ENCODE data around the gene STAC3. TPM values are rescaled to one million over a fixed set of nuclear protein-coding genes. Genes with fewer than 3 reads are reported as not detected.

STAC3 gene
- polyA plus RNA-seq, 6 donors from 2014 or later, result 0.32 to 0.43 (median 0.38) TPM; not detected in 2

DNA sequence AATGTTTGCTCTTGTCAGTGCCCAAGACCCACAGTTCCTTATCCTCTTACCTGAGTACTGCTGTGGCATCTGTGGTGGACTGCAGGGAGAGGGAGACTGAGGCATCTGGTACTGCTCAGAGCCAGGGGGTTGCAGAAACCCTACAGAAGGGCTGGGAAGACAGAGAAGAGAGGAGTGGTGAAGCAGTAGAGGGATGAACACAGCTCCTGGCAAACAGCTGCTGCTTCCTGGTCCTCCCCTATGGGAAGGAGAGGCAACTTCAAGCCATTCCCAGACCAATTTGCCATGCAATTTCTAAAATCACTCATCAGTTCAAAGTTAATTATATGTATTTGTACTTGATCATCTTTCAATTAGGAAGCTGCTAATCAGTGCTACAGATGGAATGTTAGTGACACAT lies 15.7 kb upstream of the STAC3 start:
- Mint-ChIP-seq H3K36me3 (peaks cover 23 to 35% of the 10 kb centered on the region in 2 donors), H3K27me3 (no peaks in the 10 kb centered on the region), H3K4me1 (peaks cover 4 to 6% (median 6%) of the 10 kb centered on the region in 3 donors), H3K9me3 (no peaks in the 10 kb centered on the region), H3K4me3 (no peak overlapping the region), H3K27ac (peak overlapping the region in 4 of 6 donors; percentile 10 to 89 (median 18))
- DNase-seq (no peak), ATAC-seq (ENCODE audit: low read depth in 2 of 2) (no peak)

DNA sequence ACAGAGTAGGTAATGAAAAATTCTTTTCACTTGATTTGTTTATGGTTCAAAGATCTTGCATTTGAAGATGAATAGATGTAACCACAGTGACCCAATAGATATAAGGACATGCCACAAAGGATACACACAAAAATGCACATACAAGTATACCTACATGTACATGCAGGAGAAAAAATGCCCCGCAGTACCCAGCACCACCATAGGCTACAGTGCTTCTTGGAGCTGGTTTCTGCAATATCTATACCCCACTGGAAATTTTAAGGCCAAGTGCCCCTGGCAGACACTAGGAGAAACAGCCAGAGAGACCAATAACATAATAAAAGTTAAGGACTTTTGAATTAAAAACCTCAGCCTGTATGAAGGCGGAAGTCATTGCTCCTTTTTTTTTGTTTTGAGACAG lies 12.1 kb upstream of the STAC3 start:
- DNase-seq, result no peak
- no peak overlapping the region for H3K4me3 Mint-ChIP-seq
- no peak for ATAC-seq (ENCODE audit: low read depth in 2 of 2)
- peaks cover 9 to 16% of the 10 kb centered on the region in 2 donors for H3K36me3 Mint-ChIP-seq
- H3K27ac Mint-ChIP-seq, result peak overlapping the region in 1 of 6 donors; percentile 68
- H3K9me3 Mint-ChIP-seq, result no peaks in the 10 kb centered on the region
- H3K4me1 Mint-ChIP-seq, result peaks cover 4 to 6% (median 6%) of the 10 kb centered on the region in 3 donors
- no peaks in the 10 kb centered on the region for H3K27me3 Mint-ChIP-seq

DNA sequence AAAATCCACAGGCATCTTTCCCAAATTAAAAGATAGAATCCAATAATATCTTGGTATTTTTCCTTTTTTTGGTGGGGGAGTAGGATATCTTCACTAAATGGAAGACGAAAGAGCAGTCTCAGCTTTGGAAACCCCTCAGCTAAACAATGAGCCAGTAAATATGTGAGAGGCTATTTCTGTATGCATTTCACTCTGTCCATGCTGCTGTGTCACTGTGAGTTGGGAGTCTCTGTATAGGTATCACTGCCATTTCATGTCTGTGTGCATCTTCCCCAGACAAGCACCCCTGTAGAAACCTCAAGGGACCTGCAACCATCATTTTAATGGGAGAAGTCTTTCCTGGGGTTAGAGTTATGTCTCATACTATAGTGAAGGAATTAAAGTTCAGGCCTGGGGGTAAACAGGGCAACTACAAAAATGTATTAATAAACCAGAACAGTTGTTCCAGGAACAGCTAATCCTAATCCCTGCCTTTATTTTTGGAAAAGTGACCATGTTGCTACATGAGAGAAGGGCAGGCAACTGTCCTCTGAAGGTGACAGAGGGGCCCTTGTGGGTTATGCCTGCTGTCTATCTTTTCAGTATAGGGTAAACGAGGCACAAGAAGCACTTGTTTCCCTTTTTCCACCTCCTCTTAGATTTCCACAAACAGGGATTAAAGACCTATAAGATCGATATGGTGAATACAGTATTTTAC lies 11.3 kb upstream of the STAC3 start:
- Mint-ChIP-seq H3K27ac (no peak overlapping the region), H3K9me3 (no peaks in the 10 kb centered on the region), H3K4me1 (peaks cover 4 to 6% (median 6%) of the 10 kb centered on the region in 3 donors), H3K27me3 (no peaks in the 10 kb centered on the region), H3K4me3 (no peak overlapping the region), H3K36me3 (peaks cover 7 to 16% of the 10 kb centered on the region in 2 donors)
- DNase-seq (no peak), ATAC-seq (ENCODE audit: low read depth in 2 of 2) (no peak)

DNA sequence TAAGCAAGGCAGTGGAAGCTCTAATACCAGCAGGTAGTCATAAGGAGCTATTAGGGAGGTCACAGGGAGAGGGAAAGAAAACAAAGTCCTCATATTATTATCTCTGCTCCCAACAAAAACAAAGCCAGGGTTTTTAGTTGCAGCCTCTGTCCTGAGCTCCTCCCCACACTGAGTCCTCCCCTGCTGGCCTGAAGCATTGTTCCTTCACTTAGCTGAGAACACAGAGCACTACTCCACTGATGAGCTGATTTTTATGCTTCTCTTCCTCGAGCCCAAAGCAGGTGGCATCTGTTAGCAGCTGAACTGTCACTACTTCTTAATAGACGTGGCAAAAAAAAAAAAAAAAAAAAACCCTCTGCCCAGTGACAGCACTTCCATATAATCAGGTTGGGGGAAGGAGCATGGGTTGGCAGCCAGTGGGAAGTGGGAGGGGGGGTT lies 10.5 kb upstream of the STAC3 start:
- peaks cover 4 to 6% (median 6%) of the 10 kb centered on the region in 3 donors for H3K4me1 Mint-ChIP-seq
- no peaks in the 10 kb centered on the region for H3K27me3 Mint-ChIP-seq
- H3K36me3 Mint-ChIP-seq, result peaks cover 0 to 15% of the 10 kb centered on the region in 2 donors
- H3K27ac Mint-ChIP-seq, result peak overlapping the region in 1 of 6 donors; percentile 40
- no peak overlapping the region for H3K4me3 Mint-ChIP-seq
- H3K9me3 Mint-ChIP-seq, result no peaks in the 10 kb centered on the region
- no peak for DNase-seq
- no peak for ATAC-seq (ENCODE audit: low read depth in 2 of 2)

DNA sequence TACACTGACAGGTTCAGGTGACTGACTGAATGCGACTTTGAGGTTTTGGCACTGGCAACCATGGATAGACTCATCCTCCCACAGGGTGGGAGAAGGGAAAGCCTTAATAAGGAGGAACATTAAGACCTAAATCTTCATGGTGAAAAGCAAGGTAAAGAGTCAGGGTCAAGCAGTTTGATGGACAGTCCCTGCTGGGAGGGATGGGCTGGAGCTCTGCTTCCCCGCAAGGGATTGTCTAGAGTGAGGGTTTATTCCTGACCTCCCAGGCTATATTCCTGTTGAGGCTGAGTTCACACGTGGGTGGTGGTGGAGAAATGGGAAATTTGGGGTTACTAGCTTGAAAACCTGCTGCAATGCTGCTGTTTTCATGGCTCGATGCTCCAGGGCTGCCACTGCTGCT lies 9.4 kb upstream of the STAC3 start:
- no peak for DNase-seq
- H3K36me3 Mint-ChIP-seq, result peaks cover 7 to 21% of the 10 kb centered on the region in 2 donors
- H3K4me1 Mint-ChIP-seq, result peaks cover 4 to 6% (median 6%) of the 10 kb centered on the region in 3 donors
- no peaks in the 10 kb centered on the region for H3K9me3 Mint-ChIP-seq
- H3K4me3 Mint-ChIP-seq, result no peak overlapping the region
- H3K27me3 Mint-ChIP-seq, result no peaks in the 10 kb centered on the region
- no peak for ATAC-seq (ENCODE audit: low read depth in 2 of 2)
- no peak overlapping the region for H3K27ac Mint-ChIP-seq

DNA sequence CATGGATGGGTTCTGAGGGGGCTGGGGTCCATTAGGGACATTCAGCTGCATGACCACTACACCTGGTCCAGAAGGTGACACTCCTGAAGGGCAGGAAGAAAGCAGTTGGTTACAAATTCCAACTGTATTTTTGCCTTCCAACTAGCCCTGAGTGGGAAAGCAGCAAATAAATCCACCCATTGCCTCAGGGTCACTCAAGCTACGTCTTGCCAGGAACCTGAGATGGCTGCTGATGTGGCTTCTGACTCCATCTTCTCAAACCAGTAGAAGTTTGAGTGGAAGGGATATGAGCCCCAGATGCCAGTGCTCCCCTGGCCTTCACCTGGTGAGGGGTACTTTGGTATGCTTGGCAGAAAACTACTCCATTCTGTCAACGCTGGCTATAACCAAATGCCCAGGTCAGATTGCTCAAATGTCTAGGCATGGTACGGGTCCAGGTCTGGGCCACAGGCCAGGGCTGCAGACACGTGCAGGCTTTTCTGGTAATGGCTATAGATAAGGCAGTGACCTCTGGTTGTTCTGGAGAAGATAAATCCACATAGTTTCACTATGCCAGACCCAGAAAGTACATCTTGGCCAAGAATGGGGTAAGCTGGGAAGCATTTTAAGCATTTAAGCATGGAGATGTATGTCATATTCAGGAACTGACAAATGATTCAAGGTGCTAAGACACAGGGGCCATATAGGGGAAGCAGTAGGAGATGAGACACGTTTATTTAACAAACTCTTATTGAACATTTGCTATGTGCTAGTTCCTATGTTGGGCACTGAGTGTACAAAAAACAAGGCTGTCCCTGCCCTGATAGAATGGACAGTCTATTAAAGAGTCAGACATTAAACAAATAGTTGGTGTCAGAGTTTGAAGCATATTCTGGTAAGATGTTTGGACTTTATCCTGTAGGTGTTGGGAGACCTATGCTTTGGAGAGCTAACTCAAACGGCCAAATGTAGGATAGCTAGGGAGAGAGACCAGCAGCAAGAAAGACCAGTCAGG lies 8.3 kb upstream of the STAC3 start:
- Mint-ChIP-seq H3K36me3 (peaks cover 7 to 16% of the 10 kb centered on the region in 2 donors), H3K4me1 (peaks cover 4 to 6% (median 6%) of the 10 kb centered on the region in 3 donors), H3K9me3 (no peaks in the 10 kb centered on the region), H3K27ac (no peak overlapping the region), H3K4me3 (no peak overlapping the region), H3K27me3 (no peaks in the 10 kb centered on the region)
- DNase-seq, result no peak
- ATAC-seq (ENCODE audit: low read depth in 2 of 2), result no peak

DNA sequence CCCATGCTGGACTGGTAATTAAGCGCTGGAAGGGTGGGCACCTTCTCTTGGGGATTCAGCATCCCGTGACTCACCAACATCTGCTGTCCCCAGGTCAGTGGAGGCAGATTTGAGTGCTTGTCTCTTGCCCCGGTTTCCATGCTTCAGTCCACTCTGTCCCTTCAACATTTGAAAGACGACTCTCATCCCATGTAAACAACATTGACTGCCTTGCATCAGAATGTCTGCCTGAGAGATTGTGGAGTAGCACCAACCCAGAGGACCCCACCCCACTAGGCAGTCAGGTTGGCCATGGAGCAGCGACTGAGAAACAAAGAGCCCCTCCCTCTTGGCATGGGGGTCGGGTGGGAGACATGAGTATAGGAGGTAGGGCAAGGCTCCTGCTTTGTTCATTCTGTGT lies 4.9 kb upstream of the STAC3 start:
- Mint-ChIP-seq H3K27me3 (no peaks in the 10 kb centered on the region), H3K4me3 (peak overlapping the region in 1 of 8 donors; percentile 29), H3K9me3 (no peaks in the 10 kb centered on the region), H3K4me1 (no peaks in the 10 kb centered on the region), H3K36me3 (peaks cover 7 to 16% of the 10 kb centered on the region in 2 donors), H3K27ac (peak overlapping the region in 2 of 6 donors; percentile 49 to 52)
- DNase-seq (no peak), ATAC-seq (ENCODE audit: low read depth in 2 of 2) (no peak)

DNA sequence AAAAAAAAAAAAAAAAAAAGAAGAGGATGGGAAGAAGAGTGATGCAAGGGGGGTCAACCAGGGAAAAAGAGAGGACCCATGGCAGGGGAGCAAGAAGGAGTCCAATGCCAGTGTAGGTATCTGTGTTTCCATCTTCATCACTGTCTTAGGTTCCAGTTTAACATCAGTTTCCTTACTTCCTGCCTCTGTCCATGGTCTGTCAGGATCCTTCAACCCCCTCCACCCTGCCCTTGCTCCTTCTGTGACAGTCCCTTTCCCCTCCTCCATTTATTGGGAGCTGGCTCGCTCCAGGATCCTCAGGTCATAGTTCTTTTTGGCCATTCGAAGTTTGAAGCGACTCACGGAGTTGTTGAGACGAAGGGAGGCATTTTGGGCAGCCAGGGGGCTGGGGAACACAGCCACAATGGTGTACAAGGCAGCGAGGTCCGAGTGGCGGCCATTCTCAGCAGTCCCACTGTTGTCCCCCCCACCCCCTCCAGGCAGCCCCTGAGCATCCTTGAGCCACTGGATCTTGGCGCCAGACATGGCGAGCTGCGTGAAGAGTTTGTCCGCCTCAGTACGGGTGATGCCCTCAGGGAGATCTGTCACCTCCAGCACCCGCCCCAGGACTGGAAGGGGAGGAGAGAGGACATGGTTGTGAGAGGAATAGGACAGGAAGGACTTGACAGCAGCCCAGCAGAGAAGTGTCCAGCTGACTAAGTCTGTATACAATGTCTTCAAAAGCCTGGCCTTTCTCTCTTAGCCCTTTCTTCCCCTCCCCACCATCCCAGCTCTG lies 3.7 kb upstream of the STAC3 start:
- Mint-ChIP-seq H3K27me3 (no peaks in the 10 kb centered on the region), H3K4me3 (no peak overlapping the region), H3K36me3 (peaks cover 7 to 12% of the 10 kb centered on the region in 2 donors), H3K9me3 (no peaks in the 10 kb centered on the region), H3K27ac (peak overlapping the region in 2 of 6 donors; percentile 27 to 42), H3K4me1 (no peaks in the 10 kb centered on the region)
- no peak for ATAC-seq (ENCODE audit: low read depth in 2 of 2)
- no peak for DNase-seq

DNA sequence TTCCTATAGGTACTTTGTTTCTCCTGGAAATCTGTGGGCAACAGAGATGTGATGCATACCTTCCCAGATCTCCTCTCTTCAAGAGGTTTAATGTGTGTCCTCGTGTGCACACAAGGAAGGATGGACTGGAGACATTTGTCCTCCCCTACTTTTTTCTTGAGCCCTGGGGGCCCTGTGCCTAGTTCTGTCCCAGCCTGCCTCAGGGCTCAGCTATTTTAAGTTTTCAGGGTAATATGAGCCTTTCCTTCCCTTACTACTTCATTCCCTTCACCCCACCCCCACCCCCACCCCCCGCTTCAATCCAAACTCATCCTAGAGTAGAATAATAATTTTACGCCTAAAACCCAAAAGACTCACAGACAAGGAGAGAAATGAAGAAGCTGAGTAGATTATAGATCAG lies 446 bp downstream of the STAC3 start:
- no peaks in the 10 kb centered on the region for H3K9me3 Mint-ChIP-seq
- peaks cover 0 to 4% of the 10 kb centered on the region in 2 donors for H3K36me3 Mint-ChIP-seq
- ATAC-seq (ENCODE audit: low read depth in 2 of 2) (no peak), DNase-seq (no peak)
- no peak overlapping the region for H3K27ac Mint-ChIP-seq
- peaks cover 6 to 9% (median 7%) of the 10 kb centered on the region in 3 donors for H3K4me1 Mint-ChIP-seq
- no peak overlapping the region for H3K4me3 Mint-ChIP-seq
- peaks cover 0 to 7% (median 0%) of the 10 kb centered on the region in 3 donors for H3K27me3 Mint-ChIP-seq

DNA sequence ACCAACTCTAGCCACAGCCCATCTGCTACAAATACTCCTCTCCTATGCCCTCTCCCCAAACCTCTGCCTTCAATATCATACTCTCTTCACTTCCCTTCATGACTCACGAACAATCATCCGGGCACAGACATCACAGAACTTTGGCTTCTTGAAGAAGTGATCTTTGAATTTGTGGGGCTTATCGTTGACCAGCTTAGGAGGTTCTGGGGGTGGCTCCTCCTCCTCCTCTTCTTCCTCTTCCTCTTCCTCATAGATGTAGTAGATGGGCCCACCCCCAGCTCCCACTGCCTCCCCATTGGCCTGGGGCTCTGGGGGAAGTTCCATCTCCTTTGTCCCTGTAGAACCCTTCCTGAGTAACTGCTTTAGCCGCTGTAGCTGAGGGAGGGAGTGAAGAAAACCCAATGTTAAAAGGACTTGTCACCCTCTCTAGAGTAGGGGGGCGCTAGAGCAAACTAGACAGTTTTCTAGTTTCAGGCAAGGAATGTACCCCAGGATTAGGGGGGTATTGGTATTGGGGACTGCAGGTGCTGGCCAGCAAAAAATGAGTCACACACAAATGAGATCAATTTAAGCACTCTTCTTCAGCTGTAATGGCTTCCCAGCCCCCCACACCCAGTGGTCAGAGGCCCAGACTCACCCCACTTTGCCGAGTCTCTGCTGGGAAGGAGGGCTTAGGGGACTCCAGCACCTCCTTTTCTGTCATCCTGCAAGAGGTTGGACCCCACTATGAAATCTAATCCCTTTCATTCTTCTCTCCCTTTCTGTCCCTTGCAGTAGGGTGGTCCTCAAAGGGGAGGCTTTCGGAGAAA lies 1.8 kb downstream of the STAC3 start:
- no peak for DNase-seq
- H3K9me3 Mint-ChIP-seq, result no peaks in the 10 kb centered on the region

DNA sequence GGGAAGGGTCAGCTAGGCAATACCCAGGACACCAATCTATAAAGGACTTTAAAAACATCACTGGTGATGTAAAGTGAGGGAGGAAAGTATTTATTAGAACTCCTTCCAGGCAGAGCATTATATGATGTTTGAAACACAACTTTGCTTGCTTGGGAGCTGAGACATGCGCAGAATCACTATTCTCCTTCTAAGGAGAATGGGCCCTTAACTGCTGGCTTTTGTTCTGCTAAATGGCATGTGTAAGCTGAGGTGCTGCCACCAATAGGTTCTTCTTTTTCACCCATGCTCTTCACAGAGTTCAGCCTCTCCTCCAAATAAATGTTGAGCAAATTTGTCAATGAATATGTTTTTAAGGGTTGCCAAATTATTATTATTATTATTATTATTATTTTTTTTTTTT lies 3.9 kb downstream of the STAC3 start:
- Mint-ChIP-seq H3K36me3 (no peaks in the 10 kb centered on the region), H3K9me3 (no peaks in the 10 kb centered on the region), H3K27me3 (peaks cover 16 to 26% (median 26%) of the 10 kb centered on the region in 3 donors), H3K27ac (no peak overlapping the region), H3K4me3 (no peak overlapping the region), H3K4me1 (peaks cover 23 to 29% (median 29%) of the 10 kb centered on the region in 3 donors)
- no peak for ATAC-seq (ENCODE audit: low read depth in 2 of 2)
- no peak for DNase-seq

More for the DNA sequence above, 1.8 kb downstream of the STAC3 start:
- no peaks in the 10 kb centered on the region for H3K36me3 Mint-ChIP-seq
- H3K4me3 Mint-ChIP-seq, result peak overlapping the region in 6 of 8 donors; percentile 10 to 73 (median 36)
- H3K27ac Mint-ChIP-seq, result peak overlapping the region in 2 of 6 donors; percentile 2 to 30
- H3K27me3 Mint-ChIP-seq, result peaks cover 7 to 10% (median 9%) of the 10 kb centered on the region in 3 donors
- H3K4me1 Mint-ChIP-seq, result peaks cover 9 to 12% (median 10%) of the 10 kb centered on the region in 3 donors
- peak in 1 of 2 donors; percentile 40 for ATAC-seq (ENCODE audit: low read depth in 2 of 2)

DNA sequence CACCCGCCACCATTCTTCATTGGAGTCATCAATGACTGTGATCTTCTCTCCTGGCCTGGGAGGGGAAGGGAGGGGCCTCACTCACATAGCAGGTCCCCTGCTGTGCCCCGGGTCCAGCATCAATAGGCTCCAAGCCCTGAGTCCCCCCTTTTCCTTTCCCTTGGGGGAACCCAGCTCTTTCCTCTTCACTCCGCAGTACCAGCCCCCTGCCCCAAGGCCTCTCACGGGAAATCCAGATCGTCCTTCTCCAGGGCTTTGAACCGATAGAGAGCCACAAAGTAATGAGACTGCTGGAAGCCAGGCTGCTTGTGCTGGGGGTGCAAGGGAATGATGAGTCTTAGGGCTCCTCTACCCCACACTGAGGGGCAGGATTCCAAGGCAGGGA lies 6.7 kb downstream of the STAC3 start:
- Mint-ChIP-seq H3K27me3 (peaks cover 27 to 36% (median 32%) of the 10 kb centered on the region in 3 donors), H3K9me3 (peaks cover 0 to 1% (median 0%) of the 10 kb centered on the region in 7 donors), H3K27ac (peak overlapping the region in 2 of 6 donors; percentile 49 to 80), H3K4me3 (peak overlapping the region in 5 of 8 donors; percentile 37 to 99 (median 78)), H3K4me1 (peaks cover 49 to 56% (median 55%) of the 10 kb centered on the region in 3 donors), H3K36me3 (no peaks in the 10 kb centered on the region)
- ATAC-seq (ENCODE audit: low read depth in 2 of 2), result no peak
- no peak for DNase-seq
